HUDEP-2 (cell line): Measurements from ENCODE around the gene ESR2.

ENCODE experiments used
- DNase-seq, 76 experiments: peaks; one replicate each; lab custom pipeline; 2025; ENCODE audit not compliant: unreplicated experiment in 76 of 76; lab: John Stamatoyannopoulos, UW

Gene ESR2

DNA sequence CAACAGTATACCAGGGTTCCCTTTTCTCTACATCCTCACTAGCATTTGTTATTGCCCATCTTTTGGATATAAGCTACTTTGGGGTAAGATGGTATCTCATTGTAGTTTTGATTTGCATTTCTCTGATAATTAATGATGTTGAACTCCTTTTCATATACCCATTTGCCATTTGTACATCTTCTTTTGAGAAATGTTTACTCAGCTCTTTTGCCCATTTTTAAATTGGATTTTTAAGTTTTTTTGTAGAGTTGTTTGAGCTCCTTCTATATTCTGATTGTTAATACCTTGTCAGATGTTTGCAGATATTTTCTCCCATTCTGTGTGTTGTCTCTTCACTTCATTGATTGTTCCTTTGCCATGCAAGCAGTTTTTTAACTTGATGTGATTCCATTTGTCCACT is 22.2 kb downstream of the ESR2 start:
- no peak for DNase-seq

DNA sequence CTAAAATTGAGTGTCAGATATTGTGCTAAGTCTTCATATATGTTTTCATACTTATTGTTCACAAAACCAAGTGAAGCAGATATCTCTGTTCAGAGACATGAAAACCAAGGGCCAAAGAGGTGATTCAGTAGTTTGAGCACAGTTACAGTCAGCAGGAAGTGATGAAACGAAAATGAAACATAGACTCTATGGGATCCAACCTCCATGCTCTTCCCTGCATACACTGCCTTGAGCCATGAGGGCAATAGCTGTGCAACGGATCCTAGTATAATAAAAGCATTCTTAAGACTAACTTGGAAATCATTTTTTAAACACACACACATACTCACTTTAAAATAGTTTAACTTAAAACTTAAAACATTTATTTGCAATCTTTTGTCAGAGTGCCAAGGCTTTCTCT is 27.9 kb downstream of the ESR2 start:
- DNase-seq = peak in 1 of 76 experiments; percentile 4

DNA sequence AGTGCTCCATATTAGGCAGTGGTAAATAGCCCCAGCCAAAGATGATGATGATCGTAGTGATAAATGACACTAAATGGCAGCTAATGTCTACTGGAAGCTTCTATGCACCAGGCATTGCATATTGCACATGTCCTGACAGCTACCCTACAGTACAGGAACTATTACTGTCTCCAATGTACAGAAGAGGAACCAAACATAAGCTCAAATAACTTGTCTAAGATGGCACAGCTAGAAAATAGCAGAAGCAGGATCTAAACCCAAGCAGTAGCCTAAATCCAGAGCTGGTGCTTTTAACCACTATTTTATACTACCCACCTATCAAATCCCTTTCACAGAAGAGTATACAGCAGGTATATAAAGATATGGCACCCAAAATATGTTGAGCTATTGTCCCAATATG is 28.9 kb downstream of the ESR2 start:
- DNase-seq = no peak

DNA sequence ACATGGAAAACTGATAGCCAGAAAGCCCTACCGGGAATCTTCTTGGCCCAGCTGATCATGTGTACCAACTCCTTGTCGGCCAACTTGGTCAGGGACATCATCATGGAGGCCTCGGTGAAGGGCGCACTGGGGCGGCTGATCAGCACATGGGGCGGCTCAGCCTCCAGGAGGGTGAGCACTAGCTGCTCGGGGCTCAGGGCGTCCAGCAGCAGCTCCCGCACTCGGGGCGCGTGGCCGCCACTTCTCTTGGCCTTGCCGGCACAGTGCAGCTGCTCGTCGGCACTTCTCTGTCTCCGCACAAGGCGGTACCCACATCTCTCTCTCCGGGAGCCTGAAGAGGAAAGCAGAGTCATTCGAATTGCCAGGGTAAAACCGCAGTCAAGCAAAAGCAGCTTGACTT is 33.8 kb downstream of the ESR2 start:
- no peak for DNase-seq

DNA sequence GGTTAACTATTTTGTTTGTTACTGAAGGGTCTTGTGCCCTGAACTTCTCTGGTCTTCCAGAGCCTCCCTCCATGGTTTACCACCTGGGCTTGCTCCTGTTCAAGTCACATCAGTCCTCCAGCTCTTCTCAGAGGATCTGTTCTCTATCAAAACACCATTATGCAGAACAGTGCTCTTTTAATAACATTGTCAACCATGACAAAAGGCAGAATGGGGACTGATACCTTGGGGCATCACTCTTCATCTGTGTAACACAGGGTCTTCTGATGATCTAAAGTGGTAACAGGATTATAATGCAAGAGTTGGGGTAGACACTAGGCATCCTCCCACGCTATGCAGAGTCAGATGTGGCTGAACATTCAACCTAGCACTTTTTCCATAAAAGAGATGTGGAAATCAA is 38.4 kb downstream of the ESR2 start:
- DNase-seq = no peak

DNA sequence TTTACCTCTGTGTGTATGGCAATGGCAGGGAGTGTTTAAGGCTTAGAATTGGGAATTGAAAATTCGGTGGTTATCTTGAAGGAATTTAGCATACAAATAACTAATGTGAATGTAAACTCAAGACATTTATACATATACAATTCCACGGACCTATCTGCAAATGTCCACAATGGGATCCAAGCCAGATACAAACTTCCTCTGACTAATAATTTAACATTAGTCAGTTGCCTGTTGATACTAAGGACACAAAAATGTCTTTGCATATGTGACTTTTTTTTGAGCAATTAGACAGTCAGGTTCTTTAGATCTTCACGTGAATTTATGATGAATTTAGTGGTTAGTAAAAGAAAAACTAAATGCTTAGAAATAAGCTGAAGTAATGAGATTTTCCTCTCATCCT is 40.5 kb downstream of the ESR2 start:
- DNase-seq = no peak

DNA sequence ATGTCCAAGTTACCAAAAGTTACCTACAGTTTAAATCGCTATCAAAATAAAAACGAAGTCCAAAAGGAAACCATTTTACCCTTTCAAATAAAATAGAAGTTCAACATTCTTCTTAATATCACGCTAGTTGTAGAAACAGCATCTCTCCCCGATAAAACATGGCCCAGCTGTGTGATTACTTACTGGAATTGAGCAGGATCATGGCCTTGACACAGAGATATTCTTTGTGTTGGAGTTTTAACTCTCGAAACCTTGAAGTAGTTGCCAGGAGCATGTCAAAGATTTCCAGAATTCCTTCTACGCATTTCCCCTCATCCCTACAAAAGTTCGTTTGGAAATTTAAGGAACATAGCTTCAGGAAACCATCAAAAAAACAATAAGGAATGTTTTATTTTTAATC is 44.8 kb downstream of the ESR2 start:
- DNase-seq = no peak

DNA sequence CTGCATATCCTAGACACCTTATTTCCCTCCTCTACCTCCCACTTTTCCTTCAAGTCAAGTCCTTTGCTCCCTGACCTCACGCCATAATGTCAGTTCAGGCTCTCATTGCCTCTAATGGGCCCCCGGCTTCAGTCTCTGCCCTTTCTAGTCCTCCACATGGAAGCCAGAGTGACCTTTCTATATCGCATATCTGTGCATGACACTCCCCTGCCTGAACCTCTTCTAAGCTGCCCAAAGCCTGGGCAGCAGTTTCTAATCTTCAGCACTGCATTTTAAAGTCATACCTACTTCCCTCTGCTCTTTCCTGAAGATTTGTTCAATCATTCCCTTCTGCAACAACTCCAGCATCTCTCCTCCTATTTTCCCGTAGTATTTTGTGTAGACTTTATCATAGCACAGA is 45.5 kb downstream of the ESR2 start:
- no peak for DNase-seq

DNA sequence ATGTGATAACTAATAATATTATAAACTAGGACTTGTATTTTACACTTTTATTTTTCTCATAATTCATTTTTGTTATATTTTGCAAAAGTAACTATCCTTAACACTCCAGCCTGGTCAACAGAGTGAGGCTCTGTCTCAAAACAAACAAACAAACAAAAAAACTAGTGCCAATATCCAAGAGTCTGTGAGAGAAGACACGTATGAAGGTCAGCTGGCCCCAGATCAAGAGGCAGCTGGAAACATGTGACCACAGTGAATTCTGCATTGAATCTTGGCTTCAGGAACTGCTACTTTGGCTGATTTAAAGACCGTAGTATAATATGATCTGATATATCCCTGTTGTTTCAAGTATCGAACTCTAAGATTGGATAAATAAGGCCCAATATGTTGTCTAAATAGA is 47.0 kb downstream of the ESR2 start:
- no peak for DNase-seq

DNA sequence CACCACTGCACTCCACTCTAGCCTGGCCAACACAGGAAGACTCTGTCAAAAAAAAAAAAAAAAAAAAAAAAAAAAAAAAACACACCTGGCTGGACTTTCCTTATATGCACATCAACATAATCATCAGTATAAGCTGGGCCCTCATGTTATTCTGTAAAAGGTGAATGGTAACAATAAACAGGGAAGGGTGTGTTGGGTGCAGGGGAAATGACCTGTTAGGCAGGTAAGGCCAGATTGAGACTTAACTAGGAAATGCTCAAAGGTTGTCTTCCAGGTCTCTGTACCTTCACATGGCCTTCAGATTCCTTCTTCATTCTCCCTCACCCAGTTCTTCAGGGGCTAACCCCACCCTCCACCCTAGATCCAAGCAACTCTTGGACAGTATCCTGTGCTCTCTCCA is 47.5 kb downstream of the ESR2 start:
- DNase-seq = no peak

DNA sequence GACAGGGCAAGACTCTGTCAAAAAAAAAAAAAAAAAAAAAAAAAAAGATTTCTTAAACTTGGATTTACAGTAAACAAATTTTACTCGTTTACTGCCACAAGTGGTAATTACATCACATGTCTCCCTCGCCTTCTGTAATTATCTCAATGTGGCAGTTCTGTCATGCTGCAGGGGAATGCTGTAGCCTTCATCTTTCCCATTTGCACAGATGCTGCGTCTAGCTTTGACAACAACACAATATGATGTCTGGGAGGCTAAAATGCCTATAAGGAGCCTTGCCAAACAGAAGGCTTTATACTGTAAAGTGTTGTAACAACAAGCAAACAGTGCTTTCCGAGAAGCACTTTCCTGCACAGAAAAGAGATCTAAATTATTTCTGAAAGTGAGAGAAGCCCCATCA is 48.7 kb downstream of the ESR2 start:
- DNase-seq = no peak

DNA sequence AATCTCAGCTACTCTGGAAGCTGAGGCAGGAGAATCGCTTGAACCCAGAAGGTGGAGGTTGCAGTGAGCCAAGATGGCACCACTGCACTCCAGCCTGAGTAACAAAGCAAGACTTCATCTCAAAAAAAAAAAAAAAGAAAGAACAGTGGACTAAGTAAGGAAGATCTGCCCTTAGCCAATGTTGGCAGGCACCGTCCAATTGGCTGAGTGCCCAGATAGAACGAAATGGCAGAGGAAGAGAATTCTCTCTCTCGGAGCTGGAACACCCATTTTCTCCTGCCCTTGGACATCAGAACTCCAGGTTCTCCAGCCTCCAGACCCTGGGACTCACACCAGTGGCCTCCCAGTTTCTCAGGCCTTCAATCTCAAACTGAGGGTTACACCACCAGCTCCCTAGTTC is 49.9 kb downstream of the ESR2 start:
- peak in 2 of 76 experiments; percentile 10 to 11 for DNase-seq

DNA sequence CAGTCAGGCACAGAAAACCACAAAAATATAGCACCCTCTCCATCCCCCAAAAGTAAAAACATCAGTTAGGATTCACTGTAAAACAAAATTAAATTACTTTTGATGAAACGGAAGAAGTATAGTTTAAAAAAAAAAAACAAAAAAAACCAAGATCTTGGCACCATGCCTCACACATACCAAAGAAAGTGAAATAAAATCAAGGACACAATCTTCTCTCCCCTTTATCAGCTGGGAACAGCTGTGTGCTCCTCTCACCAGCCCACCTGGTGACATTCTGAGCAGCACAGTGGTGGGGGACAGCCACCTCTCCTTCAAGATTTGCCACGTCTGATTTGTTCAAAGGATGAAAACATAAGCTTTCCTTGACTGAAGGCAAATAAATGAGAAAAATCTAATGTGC is 55.5 kb downstream of the ESR2 start:
- peak in 1 of 76 experiments; percentile 21 for DNase-seq

DNA sequence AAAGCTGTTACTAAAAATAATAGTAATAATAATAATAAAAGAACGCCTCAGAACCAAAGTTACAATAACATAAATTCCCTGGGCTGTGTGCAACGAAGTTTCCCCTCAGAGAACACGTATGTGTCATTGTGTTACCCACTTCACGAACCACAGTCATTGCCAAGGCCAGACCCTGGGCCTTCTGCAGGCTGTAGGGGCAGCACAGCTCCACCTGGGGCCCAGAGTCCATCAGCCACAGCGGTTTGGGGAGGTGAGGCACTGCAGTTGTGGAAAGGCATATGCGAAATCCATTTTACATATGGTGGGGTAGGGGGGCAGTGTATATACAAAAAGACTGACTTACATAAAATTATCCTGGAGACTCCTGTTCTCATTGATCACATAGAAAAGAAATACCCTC is 56.1 kb downstream of the ESR2 start:
- no peak for DNase-seq

DNA sequence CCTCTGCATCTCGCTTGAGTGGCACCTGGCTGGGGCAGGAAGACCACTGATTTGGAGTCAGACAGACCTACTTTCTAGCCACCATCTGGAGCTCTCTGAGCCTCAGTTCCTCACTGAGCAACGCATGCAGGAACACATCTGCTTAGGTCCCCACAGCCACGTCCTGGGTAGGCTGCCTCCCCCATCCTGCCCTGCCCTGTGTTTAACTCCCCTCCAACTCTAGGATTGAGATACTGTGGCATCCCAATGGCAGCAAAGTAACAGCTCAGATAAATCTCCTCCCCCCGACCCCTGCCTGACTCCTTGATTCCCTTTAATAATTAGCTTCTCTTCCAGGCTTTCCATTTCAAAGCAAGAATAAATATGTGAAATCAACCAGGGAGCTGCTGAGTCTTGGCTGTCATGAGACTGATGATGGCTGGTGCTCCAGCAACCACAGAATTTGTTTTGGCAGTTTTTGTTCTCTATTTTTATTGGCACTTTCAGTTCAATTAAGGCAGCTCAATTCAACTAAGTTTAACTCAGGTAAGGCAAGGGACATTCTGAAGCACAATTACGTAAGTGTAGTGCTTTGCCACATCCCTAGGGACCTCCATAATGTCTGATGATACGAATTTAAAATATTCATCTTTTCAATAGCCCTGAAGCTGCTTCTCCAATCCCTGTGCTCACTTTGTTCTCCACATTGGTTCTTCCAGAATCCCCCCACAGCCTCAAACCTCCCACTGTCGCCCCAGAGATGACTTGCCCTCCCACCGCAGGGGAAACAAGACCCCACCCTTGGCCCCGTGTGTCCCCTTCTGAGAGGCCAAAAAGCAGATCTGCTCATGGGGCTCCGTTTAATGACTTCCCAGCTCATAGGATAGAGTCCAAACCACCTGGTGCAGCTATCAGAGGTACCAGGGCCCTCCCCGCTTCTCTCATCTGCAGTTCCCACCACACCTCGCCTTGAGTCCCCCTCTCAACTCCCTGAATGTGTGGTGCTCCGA is 58.2 kb downstream of the ESR2 start:
- DNase-seq = no peak

DNA sequence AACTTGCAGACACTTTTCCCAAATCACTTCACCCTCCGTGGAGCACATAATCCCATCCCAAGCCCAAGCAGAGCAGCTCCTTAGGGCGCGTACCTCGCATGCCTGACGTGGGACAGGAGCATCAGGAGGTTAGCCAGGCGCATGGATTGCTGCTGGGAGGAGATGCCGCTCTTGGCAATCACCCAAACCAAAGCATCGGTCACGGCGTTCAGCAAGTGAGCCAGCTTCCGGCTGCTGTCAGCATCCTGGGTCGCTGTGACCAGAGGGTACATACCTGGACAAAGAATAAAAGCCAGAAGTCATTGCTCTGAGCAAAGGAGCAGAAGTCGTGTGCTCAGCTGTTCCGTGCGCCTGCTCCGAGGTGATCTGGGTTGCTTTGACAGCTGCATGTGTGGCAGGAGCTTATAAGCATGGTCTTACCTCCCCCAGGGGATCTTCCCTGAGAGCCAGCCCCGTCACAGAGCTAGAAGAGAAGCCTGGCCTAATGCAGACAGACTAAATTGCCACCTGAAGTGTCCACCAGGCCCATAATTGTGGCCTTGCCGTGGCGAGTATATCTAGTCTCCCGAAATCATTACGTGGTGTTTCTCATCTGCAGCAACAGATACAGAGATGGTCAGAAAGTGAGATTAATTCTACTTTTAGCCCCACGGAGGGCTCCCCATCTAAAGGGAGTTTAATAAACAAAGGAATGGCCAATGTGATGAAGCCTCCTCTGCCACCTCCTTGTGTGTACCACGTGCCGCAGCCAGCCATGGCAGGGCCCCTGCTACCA is 59.1 kb downstream of the ESR2 start:
- DNase-seq = no peak

DNA sequence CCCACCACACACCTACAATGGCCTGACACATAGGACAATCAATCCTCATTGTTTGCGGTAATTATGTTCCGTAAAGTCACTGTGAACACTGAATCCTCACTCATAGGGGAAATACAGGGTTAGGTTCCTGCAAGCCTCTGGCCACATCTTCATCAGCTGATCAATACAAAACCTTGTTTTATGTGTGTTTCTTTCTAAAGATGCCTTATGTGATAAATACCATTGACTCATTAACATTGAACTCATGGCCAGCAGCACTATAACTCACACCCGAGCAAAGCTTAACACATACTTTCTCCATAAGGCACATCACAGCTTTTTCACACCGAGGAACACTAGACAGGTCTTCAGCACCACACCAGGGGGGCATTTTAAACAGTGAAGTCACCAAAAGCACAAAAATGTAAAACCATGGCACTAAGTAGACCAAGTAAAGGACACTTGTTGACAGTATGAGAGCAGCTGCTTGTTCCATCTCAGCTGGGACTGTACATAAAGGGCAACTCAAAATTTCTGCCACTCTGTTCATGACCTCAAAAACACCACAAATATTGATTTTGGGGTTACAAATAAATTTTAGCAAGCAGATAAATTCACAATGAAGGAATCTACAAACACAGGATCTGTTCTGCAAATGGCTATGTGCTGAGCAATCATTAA is 60.5 kb downstream of the ESR2 start:
- DNase-seq = no peak

DNA sequence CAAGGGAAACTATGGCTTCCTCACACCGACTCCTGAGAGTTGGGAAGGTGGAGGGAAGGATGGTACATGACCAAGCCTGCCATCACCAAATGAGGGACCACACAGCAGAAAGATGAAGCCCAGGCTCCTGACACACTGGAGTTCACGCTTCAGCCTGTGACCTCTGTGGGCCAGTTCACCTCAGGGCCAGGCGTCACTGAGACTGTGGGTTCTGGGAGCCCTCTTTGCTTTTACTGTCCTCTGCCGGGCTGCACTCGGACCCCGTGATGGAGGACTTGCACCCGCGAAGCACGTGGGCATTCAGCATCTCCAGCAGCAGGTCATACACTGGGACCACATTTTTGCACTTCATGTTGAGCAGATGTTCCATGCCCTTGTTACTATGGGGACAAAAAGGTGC is 61.2 kb downstream of the ESR2 start:
- no peak for DNase-seq

DNA sequence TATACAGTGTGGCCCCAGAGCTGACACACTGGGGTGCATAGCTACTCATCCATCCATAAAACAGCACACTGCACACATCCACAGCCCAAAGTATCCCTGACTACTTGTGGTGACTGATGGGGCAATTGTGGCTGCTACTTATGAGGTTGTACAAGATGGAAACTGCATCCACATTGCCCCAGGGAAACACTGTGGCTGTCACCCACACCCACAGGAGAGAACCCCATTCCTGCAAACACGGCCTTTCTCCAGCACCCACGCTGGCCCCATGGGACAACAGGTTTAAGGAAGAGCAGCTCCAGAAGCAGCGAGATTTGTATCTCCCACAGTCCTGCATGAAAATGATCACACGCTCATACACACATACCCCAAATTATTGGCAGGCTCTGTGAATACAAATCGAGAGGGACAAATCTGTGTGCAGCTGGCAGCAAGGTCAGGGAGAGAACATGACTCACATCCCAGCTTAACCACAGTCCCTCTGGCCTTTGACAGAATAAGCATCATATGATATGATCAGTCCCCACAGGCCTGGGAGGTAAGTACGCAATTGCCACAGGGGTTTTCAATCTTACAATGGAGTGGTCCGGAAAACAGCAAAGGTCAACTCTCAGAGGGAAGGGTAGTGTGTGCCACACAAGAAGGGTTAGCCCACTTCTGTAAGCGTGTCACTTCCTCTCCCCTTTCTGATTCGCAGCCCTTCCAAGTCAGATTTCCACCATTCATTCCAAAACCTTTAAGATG is 61.9 kb downstream of the ESR2 start:
- peak in 10 of 76 experiments; percentile 5 to 36 (median 20) for DNase-seq

DNA sequence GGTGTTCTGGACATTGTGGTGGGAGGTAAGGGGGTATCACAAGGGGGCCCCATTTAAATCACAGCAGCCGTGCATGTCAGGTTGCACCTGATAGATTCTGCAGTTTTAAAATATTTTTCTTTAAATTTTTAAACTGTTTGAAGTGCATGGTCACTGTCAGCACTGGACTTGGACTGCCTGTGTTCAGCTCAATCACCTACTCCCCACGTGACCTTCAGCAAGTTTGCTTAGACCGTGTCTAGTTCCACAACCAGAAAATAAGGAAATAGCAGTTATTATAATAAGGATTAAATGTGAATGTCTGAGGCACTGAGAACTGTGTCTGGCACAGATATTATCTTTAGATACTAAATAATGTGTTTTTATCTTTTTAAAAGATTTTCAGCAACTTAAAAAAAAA is 64.7 kb downstream of the ESR2 start:
- no peak for DNase-seq

DNA sequence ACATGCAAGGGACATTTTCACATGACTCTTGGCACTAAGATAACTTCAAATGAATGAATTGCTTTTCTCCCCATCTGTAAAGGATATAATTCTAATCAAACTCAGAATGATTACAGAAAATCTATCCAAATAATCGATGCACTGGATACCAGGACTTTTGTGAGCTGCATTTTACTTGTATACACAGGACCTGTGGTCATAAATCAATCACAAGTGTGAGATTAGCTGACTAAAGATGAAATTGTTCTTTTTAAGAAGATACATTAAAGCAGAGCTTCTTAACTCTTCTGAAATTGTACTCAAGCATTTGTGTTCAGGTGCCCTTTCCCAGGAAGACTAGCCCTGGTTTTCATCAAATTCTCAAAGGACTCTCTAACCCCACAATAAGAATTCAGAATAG is 66.3 kb downstream of the ESR2 start:
- no peak for DNase-seq
